ENCODE measurements around the gene BCL3. TPM values are rescaled to one million over a fixed set of nuclear protein-coding genes. Genes with fewer than 3 reads are reported as not detected.

BCL3 gene
- total and polyA plus RNA-seq, 2 of the 13 experiments (the other 11 are each of a cell fraction or from before 2014, with no cell fraction given), result 2.3 to 4.0 TPM

DNA sequence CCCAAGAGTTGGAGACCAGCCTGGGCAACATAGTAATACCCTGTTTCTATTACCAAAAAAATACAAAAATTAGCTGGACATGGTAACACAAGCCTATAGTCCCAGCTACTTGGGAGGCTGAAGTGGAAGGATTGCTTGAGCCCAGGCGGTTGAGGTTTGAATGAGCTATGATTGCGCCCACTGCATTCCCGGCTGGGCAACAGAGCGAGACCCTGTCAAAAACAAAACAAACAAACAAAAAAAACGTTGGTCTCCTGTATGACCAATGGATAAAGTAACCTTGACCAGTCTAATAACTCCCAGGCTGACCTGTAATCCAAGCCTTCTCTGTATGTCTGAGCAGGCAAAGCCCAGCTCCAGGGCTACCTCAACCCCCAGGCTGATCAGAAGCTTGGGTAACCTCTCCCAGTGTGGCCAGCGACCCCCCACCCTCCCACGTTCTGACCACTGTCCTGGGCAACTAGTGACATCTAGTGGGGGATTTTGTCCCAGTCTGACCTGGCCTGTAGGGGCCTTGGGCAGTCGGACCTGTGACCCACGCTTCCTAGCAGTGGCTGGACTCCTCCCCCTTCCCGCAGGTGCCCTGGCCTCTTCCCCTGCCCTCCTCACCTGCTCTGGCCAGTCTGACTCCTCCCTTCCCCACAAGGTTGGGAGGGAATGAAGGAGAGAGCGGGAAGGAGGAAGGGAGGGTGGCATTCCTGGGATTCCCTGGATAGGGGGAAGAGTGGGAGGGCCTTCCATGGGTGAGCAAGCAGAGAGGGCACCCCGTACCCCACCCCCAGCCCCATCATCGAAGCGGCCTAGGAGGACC, 59.3 kb downstream of the BCL3 start (continued):
- TF ChIP-seq, protein P1, sequence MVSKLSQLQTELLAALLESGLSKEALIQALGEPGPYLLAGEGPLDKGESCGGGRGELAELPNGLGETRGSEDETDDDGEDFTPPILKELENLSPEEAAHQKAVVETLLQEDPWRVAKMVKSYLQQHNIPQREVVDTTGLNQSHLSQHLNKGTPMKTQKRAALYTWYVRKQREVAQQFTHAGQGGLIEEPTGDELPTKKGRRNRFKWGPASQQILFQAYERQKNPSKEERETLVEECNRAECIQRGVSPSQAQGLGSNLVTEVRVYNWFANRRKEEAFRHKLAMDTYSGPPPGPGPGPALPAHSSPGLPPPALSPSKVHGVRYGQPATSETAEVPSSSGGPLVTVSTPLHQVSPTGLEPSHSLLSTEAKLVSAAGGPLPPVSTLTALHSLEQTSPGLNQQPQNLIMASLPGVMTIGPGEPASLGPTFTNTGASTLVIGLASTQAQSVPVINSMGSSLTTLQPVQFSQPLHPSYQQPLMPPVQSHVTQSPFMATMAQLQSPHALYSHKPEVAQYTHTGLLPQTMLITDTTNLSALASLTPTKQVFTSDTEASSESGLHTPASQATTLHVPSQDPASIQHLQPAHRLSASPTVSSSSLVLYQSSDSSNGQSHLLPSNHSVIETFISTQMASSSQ (IDR thresholded peaks at IDR 0.05; ENCODE audit: low read depth), result no peak
- TF ChIP-seq, protein P1 (CRISPR knock-in tag; IDR thresholded peaks at IDR 0.05; ENCODE audit: borderline replicate concordance), result no peak
- TF ChIP-seq MYC (CRISPR knock-in tag; IDR thresholded peaks at IDR 0.05; ENCODE audit: borderline replicate concordance), result peak; percentile 53; the same call in 1 of the 2 replicates
- no peak for TF ChIP-seq RBM22 (optimal IDR thresholded peaks at IDR 0.05; ENCODE audit: low read length)
- no peak for TF ChIP-seq ATAD3A (CRISPR knock-in tag; IDR thresholded peaks at IDR 0.05)
- TF ChIP-seq ZNF331 (CRISPR knock-in tag; IDR thresholded peaks at IDR 0.05), result no peak
- no peak for TF ChIP-seq ATF1 (CRISPR knock-in tag; IDR thresholded peaks at IDR 0.05)
- TF ChIP-seq EEA1 (CRISPR knock-in tag; IDR thresholded peaks at IDR 0.05; ENCODE audit: borderline replicate concordance), result no peak
- no peak; the same call in 1 of the 2 replicates for TF ChIP-seq ZSCAN9 (CRISPR knock-in tag; IDR thresholded peaks at IDR 0.05; ENCODE audit: borderline replicate concordance)
- TF ChIP-seq, protein P2, sequence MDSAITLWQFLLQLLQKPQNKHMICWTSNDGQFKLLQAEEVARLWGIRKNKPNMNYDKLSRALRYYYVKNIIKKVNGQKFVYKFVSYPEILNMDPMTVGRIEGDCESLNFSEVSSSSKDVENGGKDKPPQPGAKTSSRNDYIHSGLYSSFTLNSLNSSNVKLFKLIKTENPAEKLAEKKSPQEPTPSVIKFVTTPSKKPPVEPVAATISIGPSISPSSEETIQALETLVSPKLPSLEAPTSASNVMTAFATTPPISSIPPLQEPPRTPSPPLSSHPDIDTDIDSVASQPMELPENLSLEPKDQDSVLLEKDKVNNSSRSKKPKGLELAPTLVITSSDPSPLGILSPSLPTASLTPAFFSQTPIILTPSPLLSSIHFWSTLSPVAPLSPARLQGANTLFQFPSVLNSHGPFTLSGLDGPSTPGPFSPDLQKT (CRISPR knock-in tag; IDR thresholded peaks at IDR 0.05; ENCODE audit: borderline replicate concordance), result no peak
- no peak for TF ChIP-seq SRSF9 (IDR thresholded peaks at IDR 0.05; ENCODE audit: borderline replicate concordance, insufficient read depth, low read depth, low read length, poor library complexity, severe bottlenecking)
- no peak for TF ChIP-seq KDM5B (CRISPR knock-in tag; IDR thresholded peaks at IDR 0.05; ENCODE audit: borderline replicate concordance)
- no peak for TF ChIP-seq ZNF549 (CRISPR knock-in tag; IDR thresholded peaks at IDR 0.05)
- no peak for TF ChIP-seq ARID2 (CRISPR knock-in tag; IDR thresholded peaks at IDR 0.05; ENCODE audit: borderline replicate concordance)
- TF ChIP-seq HOXD1 (CRISPR knock-in tag; IDR thresholded peaks at IDR 0.05), result no peak; the same call in 1 of the 2 replicates
- TF ChIP-seq, protein P3, sequence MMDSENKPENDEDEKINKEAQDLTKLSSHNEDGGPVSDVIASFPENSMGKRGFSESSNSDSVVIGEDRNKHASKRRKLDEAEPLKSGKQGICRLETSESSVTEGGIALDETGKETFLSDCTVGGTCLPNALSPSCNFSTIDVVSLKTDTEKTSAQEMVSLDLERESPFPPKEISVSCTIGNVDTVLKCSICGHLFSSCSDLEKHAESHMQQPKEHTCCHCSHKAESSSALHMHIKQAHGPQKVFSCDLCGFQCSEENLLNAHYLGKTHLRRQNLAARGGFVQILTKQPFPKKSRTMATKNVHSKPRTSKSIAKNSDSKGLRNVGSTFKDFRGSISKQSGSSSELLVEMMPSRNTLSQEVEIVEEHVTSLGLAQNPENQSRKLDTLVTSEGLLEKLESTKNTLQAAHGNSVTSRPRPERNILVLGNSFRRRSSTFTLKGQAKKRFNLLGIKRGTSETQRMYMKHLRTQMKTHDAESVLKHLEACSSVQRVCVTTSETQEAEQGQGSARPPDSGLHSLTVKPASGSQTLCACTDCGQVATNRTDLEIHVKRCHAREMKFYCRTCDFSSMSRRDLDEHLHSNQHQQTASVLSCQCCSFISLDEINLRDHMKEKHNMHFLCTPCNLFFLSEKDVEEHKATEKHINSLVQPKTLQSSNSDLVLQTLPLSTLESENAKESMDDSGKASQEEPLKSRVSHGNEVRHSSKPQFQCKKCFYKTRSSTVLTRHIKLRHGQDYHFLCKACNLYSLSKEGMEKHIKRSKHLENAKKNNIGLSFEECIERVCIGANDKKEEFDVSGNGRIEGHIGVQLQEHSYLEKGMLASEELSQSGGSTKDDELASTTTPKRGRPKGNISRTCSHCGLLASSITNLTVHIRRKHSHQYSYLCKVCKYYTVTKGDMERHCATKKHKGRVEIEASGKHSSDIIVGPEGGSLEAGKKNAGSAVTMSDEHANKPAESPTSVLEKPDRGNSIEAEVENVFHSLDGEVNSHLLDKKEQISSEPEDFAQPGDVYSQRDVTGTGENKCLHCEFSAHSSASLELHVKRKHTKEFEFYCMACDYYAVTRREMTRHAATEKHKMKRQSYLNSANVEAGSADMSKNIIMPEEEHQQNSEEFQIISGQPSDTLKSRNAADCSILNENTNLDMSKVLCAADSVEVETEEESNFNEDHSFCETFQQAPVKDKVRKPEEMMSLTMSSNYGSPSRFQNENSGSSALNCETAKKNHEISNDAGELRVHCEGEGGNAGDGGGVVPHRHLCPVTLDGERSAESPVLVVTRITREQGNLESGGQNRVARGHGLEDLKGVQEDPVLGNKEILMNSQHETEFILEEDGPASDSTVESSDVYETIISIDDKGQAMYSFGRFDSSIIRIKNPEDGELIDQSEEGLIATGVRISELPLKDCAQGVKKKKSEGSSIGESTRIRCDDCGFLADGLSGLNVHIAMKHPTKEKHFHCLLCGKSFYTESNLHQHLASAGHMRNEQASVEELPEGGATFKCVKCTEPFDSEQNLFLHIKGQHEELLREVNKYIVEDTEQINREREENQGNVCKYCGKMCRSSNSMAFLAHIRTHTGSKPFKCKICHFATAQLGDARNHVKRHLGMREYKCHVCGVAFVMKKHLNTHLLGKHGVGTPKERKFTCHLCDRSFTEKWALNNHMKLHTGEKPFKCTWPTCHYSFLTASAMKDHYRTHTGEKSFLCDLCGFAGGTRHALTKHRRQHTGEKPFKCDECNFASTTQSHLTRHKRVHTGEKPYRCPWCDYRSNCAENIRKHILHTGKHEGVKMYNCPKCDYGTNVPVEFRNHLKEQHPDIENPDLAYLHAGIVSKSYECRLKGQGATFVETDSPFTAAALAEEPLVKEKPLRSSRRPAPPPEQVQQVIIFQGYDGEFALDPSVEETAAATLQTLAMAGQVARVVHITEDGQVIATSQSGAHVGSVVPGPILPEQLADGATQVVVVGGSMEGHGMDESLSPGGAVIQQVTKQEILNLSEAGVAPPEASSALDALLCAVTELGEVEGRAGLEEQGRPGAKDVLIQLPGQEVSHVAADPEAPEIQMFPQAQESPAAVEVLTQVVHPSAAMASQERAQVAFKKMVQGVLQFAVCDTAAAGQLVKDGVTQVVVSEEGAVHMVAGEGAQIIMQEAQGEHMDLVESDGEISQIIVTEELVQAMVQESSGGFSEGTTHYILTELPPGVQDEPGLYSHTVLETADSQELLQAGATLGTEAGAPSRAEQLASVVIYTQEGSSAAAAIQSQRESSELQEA (CRISPR knock-in tag; IDR thresholded peaks at IDR 0.05; ENCODE audit: not compliant biosample characterization), result peak; percentile 9
